Brain microvascular endothelial cell (primary cell): ENCODE data around the gene SUFU.
A peak's percentile ranks its signal among the peaks of the same experiment; 100 is the strongest.

Source experiments
- DNase-seq: peaks from one replicate; pipeline ENCODE4 v3.0.0-alpha.2; 2020
- H3K27ac ChIP-seq: fragments of 250-450 bp; sonication (Bioruptor Pico); 2 replicates; pipeline ENCODE4 v1.5.1; 2020; ENCODE audit warnings: mild to moderate bottlenecking, moderate library complexity
- H3K27me3 ChIP-seq: fragments of 250-450 bp; sonication (Bioruptor Pico); replicated peaks from 2 replicates; pipeline ENCODE4 v1.5.1; 2020; ENCODE audit warnings: mild to moderate bottlenecking
- H3K36me3 ChIP-seq: fragments of 250-450 bp; sonication (Bioruptor Pico); replicated peaks from 2 replicates; pipeline ENCODE4 v1.5.1; 2020; ENCODE audit warnings: mild to moderate bottlenecking
- H3K4me3 ChIP-seq: 2 replicates; pipeline ENCODE4 v1.5.1; 2011; ENCODE audit warnings: low read depth, mild to moderate bottlenecking, control low read depth, low read length, moderate library complexity
- CTCF ChIP-seq: IDR thresholded peaks from 2 replicates; pipeline ENCODE4 v1.5.1; 2011; ENCODE audit warnings: low read depth, mild to moderate bottlenecking, moderate library complexity, low read length, control low read depth, inconsistent platforms; ENCODE audit errors: missing control alignments
- in situ Hi-C: cut with HindIII; loops from 2 replicates; pipeline ENCODE4 v1.10.0; 2017; ENCODE audit warnings: low sequenced_read_pairs, low pct_ligation_motif_present

Gene SUFU

GRCh38 chr10:102675011-102675665 lies 171.4 kb downstream of the SUFU start:
- no peaks in the 10 kb centered on the region for H3K27me3 ChIP-seq
- peak overlapping the region; percentile 93 for H3K27ac ChIP-seq
- no peak overlapping the region for H3K4me3 ChIP-seq
- no peaks in the 10 kb centered on the region for H3K36me3 ChIP-seq
- no peak for TF ChIP-seq CTCF
- DNase-seq, result peak; percentile 16
- in situ Hi-C loops, result no loop called here

- Histone ChIP-seq H3K4me3 (no peak overlapping the region), H3K27ac (peak overlapping the region; percentile 93), H3K36me3 (no peaks in the 10 kb centered on the region), H3K27me3 (no peaks in the 10 kb centered on the region)
- in situ Hi-C loops, result no loop called here
- TF ChIP-seq CTCF, result no peak
- peak; percentile 95 for DNase-seq
Measured at GRCh38 chr10:102675666-102676533, 172.1 kb downstream of the SUFU start.

GRCh38 chr10:102676534-102677315 lies 173.0 kb downstream of the SUFU start:
- Histone ChIP-seq H3K36me3 (no peaks in the 10 kb centered on the region), H3K27ac (peak overlapping the region; percentile 68), H3K27me3 (no peaks in the 10 kb centered on the region), H3K4me3 (no peak overlapping the region)
- no peak for DNase-seq
- no peak for TF ChIP-seq CTCF
- in situ Hi-C loops, result no loop called here

GRCh38 chr10:102677331-102678067 lies 173.7 kb downstream of the SUFU start:
- TF ChIP-seq CTCF, result no peak
- H3K27ac ChIP-seq, result no peak overlapping the region
- in situ Hi-C loops, result no loop called here

GRCh38 chr10:102678068-102678400 lies 174.3 kb downstream of the SUFU start:
- Histone ChIP-seq H3K36me3 (no peaks in the 10 kb centered on the region), H3K27ac (no peak overlapping the region), H3K4me3 (no peak overlapping the region), H3K27me3 (no peaks in the 10 kb centered on the region)
- in situ Hi-C loops, result no loop called here
- DNase-seq, result no peak
- no peak for TF ChIP-seq CTCF

More at GRCh38 chr10:102677331-102678067, 173.7 kb downstream of the SUFU start:
- Histone ChIP-seq H3K36me3 (no peaks in the 10 kb centered on the region), H3K27me3 (no peaks in the 10 kb centered on the region), H3K4me3 (no peak overlapping the region)
- no peak for DNase-seq
